ENCODE measurements around the gene COTL1.

Gene COTL1, protein sequence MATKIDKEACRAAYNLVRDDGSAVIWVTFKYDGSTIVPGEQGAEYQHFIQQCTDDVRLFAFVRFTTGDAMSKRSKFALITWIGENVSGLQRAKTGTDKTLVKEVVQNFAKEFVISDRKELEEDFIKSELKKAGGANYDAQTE

GRCh38 chr16:84617791-84618580, at the start of gene COTL1:
COTL1 (minus strand) TSS chr16:84618078; CDS start chr16:84617914, 164 bp downstream.
- TF ChIP-seq, protein P1, sequence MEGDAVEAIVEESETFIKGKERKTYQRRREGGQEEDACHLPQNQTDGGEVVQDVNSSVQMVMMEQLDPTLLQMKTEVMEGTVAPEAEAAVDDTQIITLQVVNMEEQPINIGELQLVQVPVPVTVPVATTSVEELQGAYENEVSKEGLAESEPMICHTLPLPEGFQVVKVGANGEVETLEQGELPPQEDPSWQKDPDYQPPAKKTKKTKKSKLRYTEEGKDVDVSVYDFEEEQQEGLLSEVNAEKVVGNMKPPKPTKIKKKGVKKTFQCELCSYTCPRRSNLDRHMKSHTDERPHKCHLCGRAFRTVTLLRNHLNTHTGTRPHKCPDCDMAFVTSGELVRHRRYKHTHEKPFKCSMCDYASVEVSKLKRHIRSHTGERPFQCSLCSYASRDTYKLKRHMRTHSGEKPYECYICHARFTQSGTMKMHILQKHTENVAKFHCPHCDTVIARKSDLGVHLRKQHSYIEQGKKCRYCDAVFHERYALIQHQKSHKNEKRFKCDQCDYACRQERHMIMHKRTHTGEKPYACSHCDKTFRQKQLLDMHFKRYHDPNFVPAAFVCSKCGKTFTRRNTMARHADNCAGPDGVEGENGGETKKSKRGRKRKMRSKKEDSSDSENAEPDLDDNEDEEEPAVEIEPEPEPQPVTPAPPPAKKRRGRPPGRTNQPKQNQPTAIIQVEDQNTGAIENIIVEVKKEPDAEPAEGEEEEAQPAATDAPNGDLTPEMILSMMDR (IDR thresholded peaks at IDR 0.05; ENCODE audit: low read depth, low read length): no peak
- peak; percentile 98 for DNase-seq (ENCODE audit: low read depth, low spot score)
- H3K4me3 ChIP-seq (ENCODE audit: low read depth, low read length): peak within 1 kb of the TSS; percentile 87
- in situ Hi-C loops (cut with HindIII; ENCODE audit: low sequenced_read_pairs): no loop called here

DNA sequence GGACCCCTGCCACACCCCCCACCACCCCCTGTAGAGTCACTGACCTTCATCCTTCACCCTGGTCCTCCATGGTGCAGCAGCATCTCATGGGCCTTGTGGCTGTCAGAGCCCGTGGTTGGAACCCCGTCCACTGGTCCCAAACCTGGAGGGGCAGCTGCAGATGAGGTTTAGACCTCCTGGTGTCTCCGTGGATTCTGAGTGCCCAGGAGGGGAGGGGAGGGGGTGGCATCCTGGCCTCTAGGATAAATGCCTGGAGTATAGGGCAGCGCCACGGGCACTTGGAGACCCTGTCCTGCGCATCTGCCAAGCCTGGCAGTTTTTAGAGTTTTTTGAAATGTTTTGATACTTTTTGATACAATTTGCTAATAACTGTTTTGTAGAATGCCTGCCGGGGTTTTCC, 48.0 kb upstream of the COTL1 start:
- in situ Hi-C loops (cut with HindIII; ENCODE audit: low sequenced_read_pairs): no loop called here
- TF ChIP-seq, protein P1 (IDR thresholded peaks at IDR 0.05; ENCODE audit: low read depth, low read length): no peak
- no peak for DNase-seq (ENCODE audit: low read depth, low spot score)
- H3K4me3 ChIP-seq (ENCODE audit: low read depth, low read length): no peak overlapping the region

DNA sequence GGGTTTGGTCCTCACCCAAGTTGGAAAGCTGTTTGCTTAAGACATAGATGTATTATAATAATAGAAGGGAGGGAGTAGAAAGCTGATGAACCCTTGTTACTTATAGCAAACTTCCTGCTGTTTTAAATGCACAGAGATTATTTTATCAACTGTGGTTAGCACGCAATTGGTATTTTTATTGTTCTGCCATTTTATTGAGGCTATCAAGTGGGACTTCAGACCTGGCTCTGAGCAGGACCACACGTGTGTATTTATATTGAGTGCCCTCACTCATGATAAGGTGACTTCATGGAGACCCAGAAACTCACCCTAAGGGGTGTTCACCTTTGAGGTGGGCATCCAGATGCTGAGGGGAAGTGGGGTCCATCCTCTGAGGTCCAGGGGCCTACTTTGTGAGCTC, 47.5 kb upstream of the COTL1 start:
- DNase-seq (ENCODE audit: low read depth, low spot score): no peak
- no peak overlapping the region for H3K4me3 ChIP-seq (ENCODE audit: low read depth, low read length)
- in situ Hi-C loops (cut with HindIII; ENCODE audit: low sequenced_read_pairs): no loop called here
- TF ChIP-seq, protein P1 (IDR thresholded peaks at IDR 0.05; ENCODE audit: low read depth, low read length): no peak

- H3K4me3 ChIP-seq (ENCODE audit: low read depth, low read length): no peak overlapping the region
- in situ Hi-C loops (cut with HindIII; ENCODE audit: low sequenced_read_pairs): no loop called here
- TF ChIP-seq, protein P1 (IDR thresholded peaks at IDR 0.05; ENCODE audit: low read depth, low read length): no peak
- no peak for DNase-seq (ENCODE audit: low read depth, low spot score)
Observed at GRCh38 chr16:84663433-84664101, 45.7 kb upstream of the COTL1 start.

DNA sequence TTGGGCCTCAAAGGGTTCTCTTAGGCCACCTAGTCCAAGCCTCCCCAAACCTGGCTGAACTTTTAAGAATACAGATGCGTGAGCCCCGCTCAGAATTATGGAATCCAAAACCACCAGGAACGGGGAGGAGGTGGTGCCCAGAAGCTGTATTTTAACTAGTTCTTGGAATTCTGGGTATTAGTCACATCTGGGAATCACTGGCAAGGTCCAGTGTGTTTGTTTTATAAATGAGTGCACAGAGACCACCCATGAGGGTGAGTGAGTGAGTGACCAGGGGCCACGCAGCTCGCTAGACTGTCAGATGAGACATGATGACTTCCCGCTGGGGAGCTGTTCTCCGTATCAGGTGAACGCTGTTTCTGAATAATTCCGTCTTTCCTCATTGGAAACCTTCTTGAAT, 44.6 kb upstream of the COTL1 start:
- DNase-seq (ENCODE audit: low read depth, low spot score): no peak
- TF ChIP-seq, protein P1 (IDR thresholded peaks at IDR 0.05; ENCODE audit: low read depth, low read length): no peak
- H3K4me3 ChIP-seq (ENCODE audit: low read depth, low read length): no peak overlapping the region
- in situ Hi-C loops (cut with HindIII; ENCODE audit: low sequenced_read_pairs): no loop called here

GRCh38 chr16:84661418-84662060, 43.7 kb upstream of the COTL1 start:
- H3K4me3 ChIP-seq (ENCODE audit: low read depth, low read length): no peak overlapping the region
- TF ChIP-seq, protein P1 (IDR thresholded peaks at IDR 0.05; ENCODE audit: low read depth, low read length): no peak
- DNase-seq (ENCODE audit: low read depth, low spot score): no peak
- in situ Hi-C loops (cut with HindIII; ENCODE audit: low sequenced_read_pairs): no loop called here

Measured in astrocyte of the spinal cord (primary cell).